Karpas-422 (cell line): ENCODE results near the gene ABCG4. TPM values are rescaled to one million over a fixed set of nuclear protein-coding genes. Genes with fewer than 3 reads are reported as not detected.
"Not testable (repeated sequence)": the region's sequence is repeated elsewhere in the genome, so short reads cannot be mapped to it uniquely, and the experiment has no call there.

Experiments
- DNase-seq: peaks from one replicate; pipeline ENCODE4 v3.0.0-alpha.2; 2015
- H2AFZ ChIP-seq: fragments of 200-600 bp; sonication (generic); 2 replicates; pipeline ENCODE4 v1.6.1; 2014; ENCODE audit warnings: antibody characterized with exemption, low read length, mixed read lengths
- H3K27ac ChIP-seq: fragments of 200-600 bp; sonication (generic); 2 replicates; pipeline ENCODE4 v1.5.1; 2014; ENCODE audit warnings: mild to moderate bottlenecking, low read length, moderate library complexity
- H3K27me3 ChIP-seq: fragments of 200-600 bp; sonication (generic); 2 replicates; pipeline ENCODE4 v1.6.1; 2014; ENCODE audit warnings: low read length, mixed read lengths
- H3K36me3 ChIP-seq: fragments of 200-600 bp; sonication (generic); 2 replicates; pipeline ENCODE4 v1.6.1; 2014; ENCODE audit warnings: low read length, mixed read lengths; ENCODE audit not compliant: insufficient read depth
- H3K4me1 ChIP-seq: fragments of 200-600 bp; sonication (generic); 2 replicates; pipeline ENCODE4 v1.6.1; 2014; ENCODE audit warnings: mild to moderate bottlenecking, low read length, mixed read lengths
- H3K4me2 ChIP-seq: fragments of 200-600 bp; sonication (generic); 2 replicates; pipeline ENCODE4 v1.6.1; 2014; ENCODE audit warnings: low read length, low read depth, mild to moderate bottlenecking; ENCODE audit not compliant: poor library complexity, severe bottlenecking
- H3K4me3 ChIP-seq: fragments of 200-600 bp; sonication (generic); 2 replicates; pipeline ENCODE4 v1.5.1; 2014; ENCODE audit warnings: mild to moderate bottlenecking, antibody characterized with exemption, low read length, mixed read lengths
- H3K79me2 ChIP-seq: fragments of 200-600 bp; sonication (generic); 2 replicates; pipeline ENCODE4 v1.6.1; 2014; ENCODE audit warnings: mild to moderate bottlenecking, low read length, mixed read lengths
- H3K9ac ChIP-seq: fragments of 200-600 bp; sonication (generic); 2 replicates; pipeline ENCODE4 v1.6.0; 2014; ENCODE audit warnings: low read length
- H3K9me2 ChIP-seq: fragments of 200-600 bp; sonication (generic), shearing (Covaris generic); replicated peaks from 2 replicates; pipeline ENCODE4 v1.6.0; 2014; ENCODE audit warnings: mild to moderate bottlenecking, low read length, moderate library complexity; ENCODE audit not compliant: insufficient read depth
- H3K9me3 ChIP-seq: fragments of 300-700, 200-600 bp; sonication (generic); 2 replicates; pipeline ENCODE4 v1.6.1; 2014; ENCODE audit warnings: low read length, mixed read lengths
- H4K20me1 ChIP-seq: fragments of 200-600 bp; sonication (generic); 2 replicates; pipeline ENCODE4 v1.6.1; 2014; ENCODE audit warnings: mild to moderate bottlenecking, antibody characterized with exemption, low read length, low read depth; ENCODE audit not compliant: insufficient read depth
- total RNA-seq: library from RNA; depleted of rRNA; stranded (reverse); fragments of >200 nt; shearing (Covaris generic); gene quantifications from 2 replicates; pipeline ENCODE4 v1.2.3, GENCODE V29; 2014; ENCODE audit warnings: low replicate concordance

Gene ABCG4
- total RNA-seq, 1 experiment from 2014 or later: not detected

GRCh38 chr11:119178166-119178680, 29.4 kb downstream of the ABCG4 start:
- H3K4me1 ChIP-seq: no peaks in the 10 kb centered on the region
- no peak overlapping the region for H3K4me2 ChIP-seq
- H3K79me2 ChIP-seq: no peaks in the 10 kb centered on the region
- H3K36me3 ChIP-seq: no peaks in the 10 kb centered on the region
- H3K27me3 ChIP-seq: no peaks in the 10 kb centered on the region
- H3K27ac ChIP-seq: no peak overlapping the region
- H2AFZ ChIP-seq: no peak overlapping the region
- DNase-seq: no peak
- no peaks in the 10 kb centered on the region for H4K20me1 ChIP-seq
- no peaks in the 10 kb centered on the region for H3K9me3 ChIP-seq
- H3K9me2 ChIP-seq: no peaks in the 10 kb centered on the region
- no peak overlapping the region for H3K9ac ChIP-seq
- no peak overlapping the region for H3K4me3 ChIP-seq

- Histone ChIP-seq H3K27ac (no peak overlapping the region), H3K9me2 (no peaks in the 10 kb centered on the region), H3K4me2 (no peak overlapping the region), H3K9me3 (no peaks in the 10 kb centered on the region), H3K79me2 (no peaks in the 10 kb centered on the region), H2AFZ (no peak overlapping the region), H3K36me3 (no peaks in the 10 kb centered on the region), H3K4me3 (no peak overlapping the region), H4K20me1 (no peaks in the 10 kb centered on the region), H3K27me3 (no peaks in the 10 kb centered on the region), H3K9ac (no peak overlapping the region), H3K4me1 (no peaks in the 10 kb centered on the region)
- no peak for DNase-seq
These were observed 30.5 kb downstream of the ABCG4 start for GRCh38 chr11:119179342-119179741.

GRCh38 chr11:119179983-119180382, 31.1 kb downstream of the ABCG4 start:
- H3K79me2 ChIP-seq: no peaks in the 10 kb centered on the region
- H3K27me3 ChIP-seq: no peaks in the 10 kb centered on the region
- no peaks in the 10 kb centered on the region for H3K9me2 ChIP-seq
- no peak overlapping the region for H2AFZ ChIP-seq
- no peaks in the 10 kb centered on the region for H3K9me3 ChIP-seq
- H3K9ac ChIP-seq: no peak overlapping the region
- no peaks in the 10 kb centered on the region for H3K4me1 ChIP-seq
- H3K4me3 ChIP-seq: no peak overlapping the region
- no peaks in the 10 kb centered on the region for H4K20me1 ChIP-seq
- H3K4me2 ChIP-seq: no peak overlapping the region
- no peaks in the 10 kb centered on the region for H3K36me3 ChIP-seq
- DNase-seq: no peak
- H3K27ac ChIP-seq: no peak overlapping the region

GRCh38 chr11:119180729-119181676, 32.2 kb downstream of the ABCG4 start:
- no peaks in the 10 kb centered on the region for H3K79me2 ChIP-seq
- no peaks in the 10 kb centered on the region for H3K4me1 ChIP-seq
- H3K9me2 ChIP-seq: no peaks in the 10 kb centered on the region
- H3K27ac ChIP-seq: no peak overlapping the region
- no peak overlapping the region for H3K4me2 ChIP-seq
- H3K9me3 ChIP-seq: no peaks in the 10 kb centered on the region
- no peaks in the 10 kb centered on the region for H3K27me3 ChIP-seq
- no peaks in the 10 kb centered on the region for H4K20me1 ChIP-seq
- no peak overlapping the region for H2AFZ ChIP-seq
- no peak overlapping the region for H3K4me3 ChIP-seq
- H3K9ac ChIP-seq: no peak overlapping the region
- H3K36me3 ChIP-seq: no peaks in the 10 kb centered on the region
- DNase-seq: no peak

GRCh38 chr11:119181677-119182412, 33.0 kb downstream of the ABCG4 start:
- DNase-seq: no peak
- no peak overlapping the region for H3K27ac ChIP-seq
- no peak overlapping the region for H2AFZ ChIP-seq
- no peaks in the 10 kb centered on the region for H3K36me3 ChIP-seq
- no peaks in the 10 kb centered on the region for H4K20me1 ChIP-seq
- H3K79me2 ChIP-seq: no peaks in the 10 kb centered on the region
- H3K4me3 ChIP-seq: no peak overlapping the region
- no peaks in the 10 kb centered on the region for H3K4me1 ChIP-seq
- H3K9me3 ChIP-seq: no peaks in the 10 kb centered on the region
- H3K9me2 ChIP-seq: no peaks in the 10 kb centered on the region
- H3K4me2 ChIP-seq: no peak overlapping the region
- H3K27me3 ChIP-seq: no peaks in the 10 kb centered on the region
- H3K9ac ChIP-seq: no peak overlapping the region

GRCh38 chr11:119184399-119184798, 35.5 kb downstream of the ABCG4 start:
- H3K9ac ChIP-seq, H4K20me1 ChIP-seq, H3K79me2 ChIP-seq, H3K4me2 ChIP-seq, DNase-seq, H3K27ac ChIP-seq, H2AFZ ChIP-seq, H3K9me3 ChIP-seq, H3K9me2 ChIP-seq, H3K36me3 ChIP-seq, H3K4me1 ChIP-seq, H3K4me3 ChIP-seq, H3K27me3 ChIP-seq: not testable (repeated sequence)

- no peak overlapping the region for H3K4me2 ChIP-seq
- H3K36me3 ChIP-seq: no peaks in the 10 kb centered on the region
- H3K4me1 ChIP-seq: no peaks in the 10 kb centered on the region
- no peak for DNase-seq
- no peak overlapping the region for H3K4me3 ChIP-seq
- H3K9me3 ChIP-seq: no peaks in the 10 kb centered on the region
- H3K27me3 ChIP-seq: no peaks in the 10 kb centered on the region
- H2AFZ ChIP-seq: no peak overlapping the region
- no peaks in the 10 kb centered on the region for H3K79me2 ChIP-seq
- H3K9me2 ChIP-seq: no peaks in the 10 kb centered on the region
- H4K20me1 ChIP-seq: no peaks in the 10 kb centered on the region
- no peak overlapping the region for H3K9ac ChIP-seq
- no peak overlapping the region for H3K27ac ChIP-seq
These were observed 37.3 kb downstream of the ABCG4 start for GRCh38 chr11:119185981-119186634.
